ENCODE measurements around the gene SLC5A4. TPM values are rescaled to one million over a fixed set of nuclear protein-coding genes. Genes with fewer than 3 reads are reported as not detected.

Gene SLC5A4
- total RNA-seq, 1 experiment from 2014 or later: not detected

- DNase-seq: no peak
- no peak for TF ChIP-seq CTCF (IDR thresholded peaks at IDR 0.05; ENCODE audit: insufficient read depth in 1 of 2, low read depth in 1 of 2, low read length in 1 of 2, severe bottlenecking in 1 of 2, unreplicated experiment in 1 of 2)
- no peak overlapping the region for H3K4me3 ChIP-seq (ENCODE audit: low read depth, low read length)
- H3K9me3 ChIP-seq: no peaks in the 10 kb centered on the region
- Mint-ChIP-seq H3K36me3 (ENCODE audit: insufficient read depth, unreplicated experiment) (no peaks in the 10 kb centered on the region), H3K4me3 (ENCODE audit: unreplicated experiment) (no peak overlapping the region), H3K4me1 (ENCODE audit: low read depth, unreplicated experiment) (no peaks in the 10 kb centered on the region), H3K9me3 (ENCODE audit: unreplicated experiment) (no peaks in the 10 kb centered on the region), H3K27ac (ENCODE audit: unreplicated experiment) (no peak overlapping the region), H3K27me3 (ENCODE audit: insufficient read depth, unreplicated experiment) (peaks cover 15% of the 10 kb centered on the region)
- ChIA-PET CTCF (no interaction called here), POLR2A (no interaction called here)
- no peaks in the 10 kb centered on the region for H3K4me1 ChIP-seq
- BruUV-seq (replicated peaks): no TSS peak
- H3K27me3 ChIP-seq (replicated peaks; ENCODE audit: control insufficient read depth, insufficient read depth, low read length): no peaks in the 10 kb centered on the region
- intact Hi-C loops (cut with micrococcal nuclease; ENCODE audit: unreplicated experiment): no loop called here
- H3K36me3 ChIP-seq (ENCODE audit: control insufficient read depth, insufficient read depth, low read length): no peaks in the 10 kb centered on the region
These were observed 28.6 kb downstream of the SLC5A4 start for GRCh38 chr22:32226326-32227104.

- H3K27ac Mint-ChIP-seq (ENCODE audit: unreplicated experiment): no peak overlapping the region
- no peak overlapping the region for H3K4me3 ChIP-seq (ENCODE audit: low read depth, low read length)
- H3K4me1 Mint-ChIP-seq (ENCODE audit: low read depth, unreplicated experiment): no peaks in the 10 kb centered on the region
- TF ChIP-seq CTCF (IDR thresholded peaks at IDR 0.05; ENCODE audit: insufficient read depth in 1 of 2, low read depth in 1 of 2, low read length in 1 of 2, severe bottlenecking in 1 of 2, unreplicated experiment in 1 of 2): no peak
- no TSS peak for BruUV-seq (replicated peaks)
- H3K4me3 Mint-ChIP-seq (ENCODE audit: unreplicated experiment): no peak overlapping the region
- no peaks in the 10 kb centered on the region for H3K9me3 ChIP-seq
- no peaks in the 10 kb centered on the region for H3K36me3 ChIP-seq (ENCODE audit: control insufficient read depth, insufficient read depth, low read length)
- no peaks in the 10 kb centered on the region for H3K9me3 Mint-ChIP-seq (ENCODE audit: unreplicated experiment)
- no peak for DNase-seq
- intact Hi-C loops (cut with micrococcal nuclease; ENCODE audit: unreplicated experiment): no loop called here
- H3K4me1 ChIP-seq: no peaks in the 10 kb centered on the region
- POLR2A ChIA-PET: no interaction called here
- H3K27me3 ChIP-seq (replicated peaks; ENCODE audit: control insufficient read depth, insufficient read depth, low read length): no peaks in the 10 kb centered on the region
- no peaks in the 10 kb centered on the region for H3K36me3 Mint-ChIP-seq (ENCODE audit: insufficient read depth, unreplicated experiment)
- CTCF ChIA-PET: no interaction called here
- peaks cover 13% of the 10 kb centered on the region for H3K27me3 Mint-ChIP-seq (ENCODE audit: insufficient read depth, unreplicated experiment)
These were observed 32.2 kb downstream of the SLC5A4 start for GRCh38 chr22:32222991-32223390.

- no peaks in the 10 kb centered on the region for H3K4me1 ChIP-seq
- no peak overlapping the region for H3K4me3 Mint-ChIP-seq (ENCODE audit: unreplicated experiment)
- no peaks in the 10 kb centered on the region for H3K27me3 ChIP-seq (replicated peaks; ENCODE audit: control insufficient read depth, insufficient read depth, low read length)
- ChIA-PET CTCF (no interaction called here), POLR2A (no interaction called here)
- H3K27ac Mint-ChIP-seq (ENCODE audit: unreplicated experiment): no peak overlapping the region
- H3K4me3 ChIP-seq (ENCODE audit: low read depth, low read length): no peak overlapping the region
- H3K36me3 Mint-ChIP-seq (ENCODE audit: insufficient read depth, unreplicated experiment): no peaks in the 10 kb centered on the region
- H3K36me3 ChIP-seq (ENCODE audit: control insufficient read depth, insufficient read depth, low read length): no peaks in the 10 kb centered on the region
- BruUV-seq (replicated peaks): no TSS peak
- intact Hi-C loops (cut with micrococcal nuclease; ENCODE audit: unreplicated experiment): no loop called here
- no peaks in the 10 kb centered on the region for H3K4me1 Mint-ChIP-seq (ENCODE audit: low read depth, unreplicated experiment)
- DNase-seq: no peak
- no peak for TF ChIP-seq CTCF (IDR thresholded peaks at IDR 0.05; ENCODE audit: insufficient read depth in 1 of 2, low read depth in 1 of 2, low read length in 1 of 2, severe bottlenecking in 1 of 2, unreplicated experiment in 1 of 2)
- H3K9me3 ChIP-seq: no peaks in the 10 kb centered on the region
- no peaks in the 10 kb centered on the region for H3K9me3 Mint-ChIP-seq (ENCODE audit: unreplicated experiment)
- peaks cover 11% of the 10 kb centered on the region for H3K27me3 Mint-ChIP-seq (ENCODE audit: insufficient read depth, unreplicated experiment)
These were observed 36.1 kb downstream of the SLC5A4 start for GRCh38 chr22:32219026-32219425.

Data from Caco-2 (cell line).